ENCODE results near the gene FAH. TPM values are rescaled to one million over a fixed set of nuclear protein-coding genes. Genes with fewer than 3 reads are reported as not detected.

Gene FAH
- total RNA-seq, 2 donors from 2014 or later, result 16.0 to 39.8 TPM

DNA sequence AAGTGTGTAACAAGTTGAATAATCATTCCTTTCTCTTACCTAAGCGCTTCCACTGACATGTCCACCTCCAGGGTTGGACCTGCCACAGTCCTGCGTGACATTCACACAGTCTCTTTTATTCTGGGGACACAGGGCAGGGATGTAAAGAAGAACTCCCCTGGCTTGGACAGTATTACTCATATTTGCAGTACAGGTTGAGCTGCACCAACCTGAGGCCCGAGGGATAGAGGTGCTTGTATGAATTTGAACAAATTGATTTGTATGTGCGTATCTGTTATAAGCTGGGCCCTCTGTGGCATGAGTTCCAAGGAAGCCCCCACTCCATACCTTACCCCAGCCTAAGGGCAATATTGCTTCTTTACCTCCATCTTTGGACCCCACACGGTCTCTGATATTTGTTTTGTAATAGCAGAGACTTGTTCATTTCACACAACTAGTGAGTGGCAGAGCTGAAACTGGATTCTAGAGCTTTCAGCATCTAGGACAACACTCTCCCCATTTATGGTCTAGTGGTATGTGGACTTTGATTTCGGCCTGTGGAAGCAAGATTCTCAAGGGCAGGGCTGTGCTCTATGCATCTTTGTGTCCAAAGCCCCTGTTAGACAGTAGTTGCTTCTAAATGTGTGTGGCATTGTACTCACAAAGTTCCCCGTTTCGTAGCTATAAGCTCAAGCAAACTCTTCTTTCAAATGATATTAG is 39.2 kb downstream of the FAH start:
- intact Hi-C loops (cut with DNase I), result no loop called here
- no peak for DNase-seq
- Histone ChIP-seq H3K27ac (no peak overlapping the region), H3K9ac (ENCODE audit: low read depth in 2 of 2, low read length in 2 of 2) (no peak overlapping the region), H3K36me3 (no peaks in the 10 kb centered on the region), H3K9me3 (no peaks in the 10 kb centered on the region), H3K27me3 (no peaks in the 10 kb centered on the region), H3K4me1 (no peaks in the 10 kb centered on the region), H3K4me3 (no peak overlapping the region)
- TF ChIP-seq, protein P1, sequence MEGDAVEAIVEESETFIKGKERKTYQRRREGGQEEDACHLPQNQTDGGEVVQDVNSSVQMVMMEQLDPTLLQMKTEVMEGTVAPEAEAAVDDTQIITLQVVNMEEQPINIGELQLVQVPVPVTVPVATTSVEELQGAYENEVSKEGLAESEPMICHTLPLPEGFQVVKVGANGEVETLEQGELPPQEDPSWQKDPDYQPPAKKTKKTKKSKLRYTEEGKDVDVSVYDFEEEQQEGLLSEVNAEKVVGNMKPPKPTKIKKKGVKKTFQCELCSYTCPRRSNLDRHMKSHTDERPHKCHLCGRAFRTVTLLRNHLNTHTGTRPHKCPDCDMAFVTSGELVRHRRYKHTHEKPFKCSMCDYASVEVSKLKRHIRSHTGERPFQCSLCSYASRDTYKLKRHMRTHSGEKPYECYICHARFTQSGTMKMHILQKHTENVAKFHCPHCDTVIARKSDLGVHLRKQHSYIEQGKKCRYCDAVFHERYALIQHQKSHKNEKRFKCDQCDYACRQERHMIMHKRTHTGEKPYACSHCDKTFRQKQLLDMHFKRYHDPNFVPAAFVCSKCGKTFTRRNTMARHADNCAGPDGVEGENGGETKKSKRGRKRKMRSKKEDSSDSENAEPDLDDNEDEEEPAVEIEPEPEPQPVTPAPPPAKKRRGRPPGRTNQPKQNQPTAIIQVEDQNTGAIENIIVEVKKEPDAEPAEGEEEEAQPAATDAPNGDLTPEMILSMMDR (IDR thresholded peaks at IDR 0.05), result no peak

DNA sequence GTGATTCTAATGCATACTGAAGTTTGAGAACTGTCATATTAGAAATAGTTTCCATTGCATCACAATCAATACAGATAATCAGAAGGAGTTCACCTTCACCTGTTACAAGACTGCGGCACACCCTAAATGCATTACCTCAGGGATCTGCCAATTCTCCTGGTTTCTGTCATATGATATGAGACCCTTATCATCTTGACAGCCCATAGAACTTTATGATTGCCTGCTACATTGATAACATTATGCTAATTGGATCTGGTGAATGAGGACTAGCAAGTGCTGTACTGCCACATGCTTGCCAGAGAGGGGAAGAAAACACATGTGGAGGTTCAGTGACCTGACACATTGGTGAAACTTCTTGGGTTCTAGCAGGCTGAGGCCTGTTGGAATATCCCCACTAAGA is 41.4 kb downstream of the FAH start:
- DNase-seq, result no peak
- H3K27me3 ChIP-seq, result no peaks in the 10 kb centered on the region
- no peak overlapping the region for H3K27ac ChIP-seq
- H3K4me1 ChIP-seq, result no peaks in the 10 kb centered on the region
- no peak overlapping the region for H3K4me3 ChIP-seq
- H3K9me3 ChIP-seq, result no peaks in the 10 kb centered on the region
- H3K36me3 ChIP-seq, result no peaks in the 10 kb centered on the region
- intact Hi-C loops (cut with DNase I), result no loop called here
- TF ChIP-seq, protein P1 (IDR thresholded peaks at IDR 0.05), result no peak
- no peak overlapping the region for H3K9ac ChIP-seq (ENCODE audit: low read depth in 2 of 2, low read length in 2 of 2)

DNA sequence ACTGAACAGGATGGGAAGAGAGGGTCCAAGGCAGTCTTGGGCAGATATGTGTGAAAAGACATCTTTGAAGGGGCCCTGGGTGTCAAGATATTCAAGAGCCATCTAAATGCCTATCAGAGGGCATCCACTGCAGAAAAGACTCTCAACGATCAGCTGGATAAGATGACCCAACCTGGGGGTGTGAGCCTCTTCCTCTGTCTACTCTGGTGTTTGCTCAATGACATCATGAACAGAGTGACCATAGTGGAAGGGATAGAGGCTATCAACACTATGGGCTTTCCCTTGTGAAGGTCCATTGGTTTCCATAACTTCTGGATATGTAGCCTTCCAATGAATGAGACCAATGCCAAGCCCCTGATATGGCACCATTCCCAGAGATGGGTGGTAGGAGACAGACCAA is 42.1 kb downstream of the FAH start:
- intact Hi-C loops (cut with DNase I), result no loop called here
- no peaks in the 10 kb centered on the region for H3K36me3 ChIP-seq

DNA sequence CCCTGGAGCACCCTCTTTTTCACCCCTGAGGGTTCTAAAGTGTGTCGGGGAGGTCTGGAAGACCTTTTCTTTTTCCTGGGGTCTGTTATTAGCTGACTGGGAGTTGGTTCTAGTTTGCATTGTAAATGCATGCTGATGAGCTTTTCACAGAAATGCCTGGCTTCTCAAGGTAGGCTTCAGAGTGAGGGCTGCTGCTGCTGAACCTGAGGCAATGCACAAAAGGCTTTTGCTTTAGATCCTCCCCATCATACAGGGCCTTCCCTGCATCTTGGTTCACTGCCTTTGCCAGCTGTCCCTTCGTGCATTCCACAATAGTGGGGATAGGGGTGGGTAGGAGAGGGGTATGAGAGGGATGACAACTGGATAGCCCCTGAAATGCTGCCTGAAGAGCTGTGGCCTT is 46.6 kb downstream of the FAH start:
- no peak overlapping the region for H3K4me3 ChIP-seq
- TF ChIP-seq, protein P1 (IDR thresholded peaks at IDR 0.05), result no peak
- H3K9me3 ChIP-seq, result no peaks in the 10 kb centered on the region
- no peaks in the 10 kb centered on the region for H3K4me1 ChIP-seq
- intact Hi-C loops (cut with DNase I), result no loop called here
- no peak overlapping the region for H3K9ac ChIP-seq (ENCODE audit: low read depth in 2 of 2, low read length in 2 of 2)
- no peaks in the 10 kb centered on the region for H3K36me3 ChIP-seq
- H3K27ac ChIP-seq, result no peak overlapping the region
- DNase-seq, result no peak
- H3K27me3 ChIP-seq, result no peaks in the 10 kb centered on the region

More for the DNA sequence above, 42.1 kb downstream of the FAH start:
- no peak for DNase-seq
- Histone ChIP-seq H3K9me3 (no peaks in the 10 kb centered on the region), H3K4me1 (no peaks in the 10 kb centered on the region), H3K27me3 (no peaks in the 10 kb centered on the region), H3K9ac (ENCODE audit: low read depth in 2 of 2, low read length in 2 of 2) (no peak overlapping the region), H3K4me3 (no peak overlapping the region), H3K27ac (no peak overlapping the region)
- TF ChIP-seq, protein P1 (IDR thresholded peaks at IDR 0.05), result no peak

DNA sequence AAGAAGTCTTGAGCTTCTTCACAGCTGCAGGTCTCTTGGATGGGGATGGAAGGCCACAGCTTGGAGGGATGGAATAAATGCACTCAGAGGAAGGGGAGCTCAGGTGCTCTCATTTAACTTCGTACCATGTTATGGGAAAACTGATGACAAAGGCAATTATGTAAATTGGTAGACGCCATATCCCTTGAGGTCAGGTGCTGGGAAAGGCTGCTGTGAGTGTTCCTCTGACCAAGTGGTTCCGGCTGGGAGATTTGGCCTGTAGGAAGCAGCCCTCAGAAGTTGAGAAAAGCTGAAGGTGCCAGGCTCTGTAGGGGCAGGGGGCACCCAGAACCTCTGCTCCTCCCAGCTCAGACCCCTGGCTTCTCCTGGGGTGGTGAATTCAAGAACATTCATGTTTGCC is 47.1 kb downstream of the FAH start:
- TF ChIP-seq, protein P1 (IDR thresholded peaks at IDR 0.05), result no peak
- Histone ChIP-seq H3K27me3 (no peaks in the 10 kb centered on the region), H3K4me1 (no peaks in the 10 kb centered on the region), H3K27ac (no peak overlapping the region), H3K9me3 (no peaks in the 10 kb centered on the region), H3K36me3 (no peaks in the 10 kb centered on the region), H3K4me3 (no peak overlapping the region), H3K9ac (ENCODE audit: low read depth in 2 of 2, low read length in 2 of 2) (no peak overlapping the region)
- intact Hi-C loops (cut with DNase I), result no loop called here
- DNase-seq, result peak; percentile 4

All from colonic mucosa (tissue), 4 donors.